Keratinocyte (primary cell): ENCODE measurements around the gene PRKX.
"Not testable (repeated sequence)": the region's sequence is repeated elsewhere in the genome, so short reads cannot be mapped to it uniquely, and the experiment has no call there.

ENCODE experiments used
- EZH2 ChIP-seq: IDR thresholded peaks from one replicate; pipeline ENCODE4 v1.6.1; 2012; ENCODE audit warnings: inconsistent platforms, mild to moderate bottlenecking, low read length, moderate library complexity
- TF ChIP-seq, protein P1 (sequence below), 3 experiments: IDR thresholded peaks in 1 of 3; conservative IDR thresholded peaks in 1 of 3; optimal IDR thresholded peaks in 1 of 3; 2 replicates in 2 of 3; 3 replicates in 1 of 3; pipeline versions ENCODE3 to v1.5.1; 2011; ENCODE audit warnings: low read length in 3 of 3, mild to moderate bottlenecking in 3 of 3, moderate library complexity in 2 of 3, control low read depth in 1 of 3, inconsistent platforms in 1 of 3; ENCODE audit not compliant: insufficient read depth in 2 of 3; ENCODE audit errors: extremely low read depth in 1 of 3

DNA sequence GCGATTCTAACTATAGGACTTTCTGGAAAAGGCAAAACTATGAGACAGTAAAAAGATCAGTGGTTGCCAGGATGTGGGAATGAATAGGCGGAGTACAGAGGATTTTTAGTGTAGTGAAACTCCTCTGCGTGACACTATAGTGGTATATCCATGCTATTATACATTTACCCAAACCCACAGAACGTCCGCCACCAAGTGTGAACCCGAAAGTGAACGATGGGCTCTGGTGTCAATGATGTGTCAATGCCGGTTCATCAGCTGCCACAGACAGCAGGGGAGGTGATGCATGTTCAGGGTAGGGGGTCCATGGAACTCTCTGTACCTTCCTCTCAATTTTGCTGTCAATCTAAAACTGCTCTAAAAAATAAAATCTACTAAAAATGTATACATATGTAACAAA, 27.5 kb upstream of the PRKX start:
- TF ChIP-seq, protein P1, sequence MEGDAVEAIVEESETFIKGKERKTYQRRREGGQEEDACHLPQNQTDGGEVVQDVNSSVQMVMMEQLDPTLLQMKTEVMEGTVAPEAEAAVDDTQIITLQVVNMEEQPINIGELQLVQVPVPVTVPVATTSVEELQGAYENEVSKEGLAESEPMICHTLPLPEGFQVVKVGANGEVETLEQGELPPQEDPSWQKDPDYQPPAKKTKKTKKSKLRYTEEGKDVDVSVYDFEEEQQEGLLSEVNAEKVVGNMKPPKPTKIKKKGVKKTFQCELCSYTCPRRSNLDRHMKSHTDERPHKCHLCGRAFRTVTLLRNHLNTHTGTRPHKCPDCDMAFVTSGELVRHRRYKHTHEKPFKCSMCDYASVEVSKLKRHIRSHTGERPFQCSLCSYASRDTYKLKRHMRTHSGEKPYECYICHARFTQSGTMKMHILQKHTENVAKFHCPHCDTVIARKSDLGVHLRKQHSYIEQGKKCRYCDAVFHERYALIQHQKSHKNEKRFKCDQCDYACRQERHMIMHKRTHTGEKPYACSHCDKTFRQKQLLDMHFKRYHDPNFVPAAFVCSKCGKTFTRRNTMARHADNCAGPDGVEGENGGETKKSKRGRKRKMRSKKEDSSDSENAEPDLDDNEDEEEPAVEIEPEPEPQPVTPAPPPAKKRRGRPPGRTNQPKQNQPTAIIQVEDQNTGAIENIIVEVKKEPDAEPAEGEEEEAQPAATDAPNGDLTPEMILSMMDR (optimal IDR thresholded peaks at IDR 0.05 in 1 of 3, IDR thresholded peaks at IDR 0.05 in 1 of 3, conservative IDR thresholded peaks at IDR 0.05 in 1 of 3; ENCODE audit: extremely low read depth in 1 of 3, insufficient read depth in 2 of 3, low read length in 3 of 3): not testable (repeated sequence)
- TF ChIP-seq EZH2: not testable (repeated sequence)
